Gastroesophageal sphincter (tissue), 3 donors: Measurements from ENCODE around the gene UBR4.

Experiments
- POLR2A ChIP-seq, 2 donors: fragments of 450-650 bp; IDR thresholded peaks; one replicate each; pipeline ENCODE4 v1.6.1; 2017; ENCODE audit warnings: antibody characterized with exemption in 2 of 2, mild to moderate bottlenecking in 2 of 2, moderate library complexity in 1 of 2
- TF ChIP-seq, protein P1 (sequence below), 4 experiments: fragments of 200-600 bp in 2 of 4; fragments of 450-650 bp in 2 of 4; sonication (generic) in 1 of 4; IDR thresholded peaks; one replicate each; pipeline ENCODE4 v1.5.1; 2017 to 2019; ENCODE audit warnings: antibody characterized with exemption in 4 of 4, mild to moderate bottlenecking in 2 of 4, moderate library complexity in 2 of 4

DNA sequence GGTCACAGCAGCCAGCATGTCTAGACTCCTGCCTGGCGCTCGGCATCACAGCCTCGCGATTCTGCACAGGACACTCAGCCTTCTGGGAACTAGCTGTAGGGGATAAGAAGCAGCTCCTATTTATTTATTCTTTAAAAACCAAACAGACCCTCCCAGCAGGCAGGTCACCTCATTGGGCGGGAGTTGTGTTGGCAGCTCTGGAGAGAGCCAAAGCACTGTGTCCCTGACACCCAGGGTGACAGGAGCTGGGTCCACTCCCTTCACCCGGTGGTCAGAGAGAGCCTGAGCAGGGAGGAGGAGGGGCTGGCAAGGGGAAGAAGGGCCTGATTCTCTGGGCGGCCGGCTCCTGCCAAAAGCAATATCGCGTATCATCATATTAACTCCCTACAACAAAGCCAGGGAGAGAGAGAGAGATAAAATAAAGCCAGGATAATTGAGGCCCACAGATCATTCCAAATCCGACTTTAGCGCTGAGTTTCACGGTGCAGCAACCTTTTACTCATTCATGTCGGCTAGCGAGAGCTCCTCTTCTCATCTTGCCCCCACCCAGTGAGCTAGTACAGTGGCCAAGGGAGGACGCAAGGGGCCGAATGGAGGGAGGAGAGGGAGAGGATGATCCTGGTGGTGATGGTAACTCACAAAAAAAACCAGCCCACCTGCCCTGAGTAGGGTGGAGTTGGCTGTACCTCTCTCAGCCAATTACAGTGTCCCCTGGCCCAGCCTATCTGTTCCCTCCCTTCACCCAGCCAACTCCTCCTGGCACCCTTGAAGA, 173.8 kb downstream of the UBR4 start:
- TF ChIP-seq, protein P1, sequence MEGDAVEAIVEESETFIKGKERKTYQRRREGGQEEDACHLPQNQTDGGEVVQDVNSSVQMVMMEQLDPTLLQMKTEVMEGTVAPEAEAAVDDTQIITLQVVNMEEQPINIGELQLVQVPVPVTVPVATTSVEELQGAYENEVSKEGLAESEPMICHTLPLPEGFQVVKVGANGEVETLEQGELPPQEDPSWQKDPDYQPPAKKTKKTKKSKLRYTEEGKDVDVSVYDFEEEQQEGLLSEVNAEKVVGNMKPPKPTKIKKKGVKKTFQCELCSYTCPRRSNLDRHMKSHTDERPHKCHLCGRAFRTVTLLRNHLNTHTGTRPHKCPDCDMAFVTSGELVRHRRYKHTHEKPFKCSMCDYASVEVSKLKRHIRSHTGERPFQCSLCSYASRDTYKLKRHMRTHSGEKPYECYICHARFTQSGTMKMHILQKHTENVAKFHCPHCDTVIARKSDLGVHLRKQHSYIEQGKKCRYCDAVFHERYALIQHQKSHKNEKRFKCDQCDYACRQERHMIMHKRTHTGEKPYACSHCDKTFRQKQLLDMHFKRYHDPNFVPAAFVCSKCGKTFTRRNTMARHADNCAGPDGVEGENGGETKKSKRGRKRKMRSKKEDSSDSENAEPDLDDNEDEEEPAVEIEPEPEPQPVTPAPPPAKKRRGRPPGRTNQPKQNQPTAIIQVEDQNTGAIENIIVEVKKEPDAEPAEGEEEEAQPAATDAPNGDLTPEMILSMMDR (IDR thresholded peaks at IDR 0.05) = no peak
- TF ChIP-seq POLR2A (IDR thresholded peaks at IDR 0.05) = no peak
